GM19452 (cell line): Measurements from ENCODE around the gene RALGAPA1.

Experiments
- ATAC-seq: cut with Tn5 transposase; IDR thresholded peaks from one replicate; pipeline ENCODE4 v1.9.1; 2021; ENCODE audit not compliant: unreplicated experiment

Gene RALGAPA1

GRCh38 chr14:35499180-35499579 is 309.9 kb downstream of the RALGAPA1 start:
- no peak for ATAC-seq

- no peak for ATAC-seq
Measured at GRCh38 chr14:35495278-35495677, 313.8 kb downstream of the RALGAPA1 start.

GRCh38 chr14:35492569-35493014 is 316.5 kb downstream of the RALGAPA1 start:
- no peak for ATAC-seq
